K562 (cell line): ENCODE data around the gene LRIF1. TPM values are rescaled to one million over a fixed set of nuclear protein-coding genes. Genes with fewer than 3 reads are reported as not detected.

Experiments
- CBFA2T2 ChIP-seq: fragments of 450-650 bp; conservative IDR thresholded peaks from 2 replicates; pipeline ENCODE4 v1.6.1; 2017; ENCODE audit warnings: mild to moderate bottlenecking
- CXXC5 ChIP-seq: fragments of 250-450 bp; sonication (Bioruptor Pico); IDR thresholded peaks from 2 replicates; pipeline ENCODE4 v1.8.0; 2022; ENCODE audit warnings: inconsistent platforms, mild to moderate bottlenecking, moderate library complexity
- MCM5 ChIP-seq: fragments of 450-650 bp; IDR thresholded peaks from 2 replicates; pipeline ENCODE4 v1.6.1; 2016; ENCODE audit warnings: low read depth
- MYBL2 ChIP-seq, 2 experiments: fragments of 450-650 bp in 1 of 2; sonication (generic) in 1 of 2; formaldehyde crosslinking in 1 of 2; IDR thresholded peaks; 2 replicates each; pipeline versions ENCODE4 v1.6.1 to v1.8.1; 2017 to 2022; ENCODE audit warnings: borderline replicate concordance in 1 of 2, inconsistent platforms in 1 of 2, low read depth in 1 of 2, mild to moderate bottlenecking in 1 of 2, missing genetic modification reagents in 1 of 2, moderate library complexity in 1 of 2
- RBBP5 ChIP-seq: fragments of 200-600 bp; sonication (generic); IDR thresholded peaks from 2 replicates; pipeline ENCODE4 v1.6.1; 2012; ENCODE audit warnings: borderline replicate concordance, mild to moderate bottlenecking, low read length, control low read depth, inconsistent platforms; ENCODE audit not compliant: insufficient read depth, poor library complexity, severe bottlenecking
- TCFL5 ChIP-seq: fragments of 250-450 bp; sonication (Bioruptor Pico); conservative IDR thresholded peaks from 2 replicates; pipeline ENCODE4 v1.6.1; 2021; ENCODE audit warnings: mild to moderate bottlenecking, moderate library complexity, matching md5 sums
- ZKSCAN3 ChIP-seq: fragments of 250-450 bp; sonication (Bioruptor Pico); IDR thresholded peaks from 2 replicates; pipeline ENCODE4 v1.4.0; 2020
- polyA plus RNA-seq, 8 experiments: library from polyadenylated mRNA; depleted of rRNA in 4 of 8; stranded (reverse) in 5 of 8; unstranded in 3 of 8; fragments of >200 nt; fragmentation: Nextera tagmentation in 2 of 8; fragmentation: Illumina TruSeq in 1 of 8; extraction: Ambion mirVana in 2 of 8; extraction: Trizol in 1 of 8; gene quantifications; 2 replicates each; pipeline versions ENCODE4 v1.2.1 to v1.2.3, GENCODE V29; 2011 to 2014; ENCODE audit warnings: inconsistent platforms in 1 of 8, missing spikeins in 1 of 8
- total RNA-seq, 7 experiments: library from RNA; depleted of rRNA in 6 of 7; stranded (reverse); fragments of >200 nt in 6 of 7; fragmentation: Illumina TruSeq in 2 of 7; extraction: Trizol in 2 of 7; gene quantifications; 2 replicates each; pipeline versions ENCODE4 v1.2.1 to v1.2.3, GENCODE V29; 2011 to 2021; ENCODE audit warnings: low replicate concordance in 1 of 7
- TF ChIP-seq, protein P1 (sequence below), 2 experiments: fragments of 450-650 bp in 1 of 2; sonication (generic) in 1 of 2; formaldehyde crosslinking in 1 of 2; IDR thresholded peaks; 2 replicates each; pipeline versions ENCODE4 v1.7.1 to v1.9.0; 2016 to 2022; ENCODE audit warnings: inconsistent platforms in 1 of 2, mild to moderate bottlenecking in 1 of 2, missing genetic modification reagents in 1 of 2
- TF ChIP-seq, protein P2 (sequence below): sonication (generic); formaldehyde crosslinking; IDR thresholded peaks from 2 replicates; pipeline ENCODE4 v1.8.0; 2023; ENCODE audit warnings: mild to moderate bottlenecking, missing genetic modification reagents
- TF ChIP-seq, protein P3 (sequence below): conservative IDR thresholded peaks from 2 replicates; pipeline ENCODE4 v1.6.1; 2011; ENCODE audit warnings: low read depth, mild to moderate bottlenecking, low read length; ENCODE audit not compliant: control insufficient read depth

LRIF1 gene
- total and polyA plus RNA-seq, 9 of the 15 experiments (the other 6 are each of a cell fraction or from before 2014, with no cell fraction given) = 35.6 to 88.8 (median 74.1) TPM

DNA sequence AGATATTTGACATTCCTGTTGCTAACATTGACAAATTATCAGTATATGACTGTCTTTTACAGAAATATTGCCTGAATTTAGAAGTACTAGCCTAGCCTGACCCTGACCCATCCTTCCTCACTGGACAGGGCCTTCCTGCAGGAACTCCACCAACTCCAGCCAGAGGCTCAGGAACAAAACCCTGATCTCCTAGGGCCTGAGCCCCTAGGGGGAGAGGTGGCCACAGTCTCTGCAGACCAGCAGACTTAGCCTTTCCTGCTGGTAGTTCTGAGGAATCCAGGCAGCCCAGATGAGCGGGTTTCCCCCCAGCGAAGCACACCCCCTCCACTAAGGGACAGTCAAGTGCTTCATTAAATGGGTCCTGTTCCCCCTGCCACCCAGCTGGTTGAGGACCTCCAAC is 44.3 kb upstream of the LRIF1 start (continued):
- TF ChIP-seq, protein P1, sequence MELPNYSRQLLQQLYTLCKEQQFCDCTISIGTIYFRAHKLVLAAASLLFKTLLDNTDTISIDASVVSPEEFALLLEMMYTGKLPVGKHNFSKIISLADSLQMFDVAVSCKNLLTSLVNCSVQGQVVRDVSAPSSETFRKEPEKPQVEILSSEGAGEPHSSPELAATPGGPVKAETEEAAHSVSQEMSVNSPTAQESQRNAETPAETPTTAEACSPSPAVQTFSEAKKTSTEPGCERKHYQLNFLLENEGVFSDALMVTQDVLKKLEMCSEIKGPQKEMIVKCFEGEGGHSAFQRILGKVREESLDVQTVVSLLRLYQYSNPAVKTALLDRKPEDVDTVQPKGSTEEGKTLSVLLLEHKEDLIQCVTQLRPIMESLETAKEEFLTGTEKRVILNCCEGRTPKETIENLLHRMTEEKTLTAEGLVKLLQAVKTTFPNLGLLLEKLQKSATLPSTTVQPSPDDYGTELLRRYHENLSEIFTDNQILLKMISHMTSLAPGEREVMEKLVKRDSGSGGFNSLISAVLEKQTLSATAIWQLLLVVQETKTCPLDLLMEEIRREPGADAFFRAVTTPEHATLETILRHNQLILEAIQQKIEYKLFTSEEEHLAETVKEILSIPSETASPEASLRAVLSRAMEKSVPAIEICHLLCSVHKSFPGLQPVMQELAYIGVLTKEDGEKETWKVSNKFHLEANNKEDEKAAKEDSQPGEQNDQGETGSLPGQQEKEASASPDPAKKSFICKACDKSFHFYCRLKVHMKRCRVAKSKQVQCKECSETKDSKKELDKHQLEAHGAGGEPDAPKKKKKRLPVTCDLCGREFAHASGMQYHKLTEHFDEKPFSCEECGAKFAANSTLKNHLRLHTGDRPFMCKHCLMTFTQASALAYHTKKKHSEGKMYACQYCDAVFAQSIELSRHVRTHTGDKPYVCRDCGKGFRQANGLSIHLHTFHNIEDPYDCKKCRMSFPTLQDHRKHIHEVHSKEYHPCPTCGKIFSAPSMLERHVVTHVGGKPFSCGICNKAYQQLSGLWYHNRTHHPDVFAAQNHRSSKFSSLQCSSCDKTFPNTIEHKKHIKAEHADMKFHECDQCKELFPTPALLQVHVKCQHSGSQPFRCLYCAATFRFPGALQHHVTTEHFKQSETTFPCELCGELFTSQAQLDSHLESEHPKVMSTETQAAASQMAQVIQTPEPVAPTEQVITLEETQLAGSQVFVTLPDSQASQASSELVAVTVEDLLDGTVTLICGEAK (IDR thresholded peaks at IDR 0.05) = no peak
- TF ChIP-seq, protein P1 (CRISPR knock-in tag; IDR thresholded peaks at IDR 0.05) = no peak
- TF ChIP-seq RBBP5 (no peak), MCM5 (no peak), ZKSCAN3 (CRISPR knock-in tag) (no peak), CXXC5 (CRISPR knock-in tag) (no peak), TCFL5 (CRISPR knock-in tag) (no peak), MYBL2 (IDR thresholded peaks at IDR 0.05; ENCODE audit: low read depth) (no peak), MYBL2 (CRISPR knock-in tag; IDR thresholded peaks at IDR 0.05; ENCODE audit: borderline replicate concordance) (no peak), CBFA2T2 (no peak)
- TF ChIP-seq, protein P2, sequence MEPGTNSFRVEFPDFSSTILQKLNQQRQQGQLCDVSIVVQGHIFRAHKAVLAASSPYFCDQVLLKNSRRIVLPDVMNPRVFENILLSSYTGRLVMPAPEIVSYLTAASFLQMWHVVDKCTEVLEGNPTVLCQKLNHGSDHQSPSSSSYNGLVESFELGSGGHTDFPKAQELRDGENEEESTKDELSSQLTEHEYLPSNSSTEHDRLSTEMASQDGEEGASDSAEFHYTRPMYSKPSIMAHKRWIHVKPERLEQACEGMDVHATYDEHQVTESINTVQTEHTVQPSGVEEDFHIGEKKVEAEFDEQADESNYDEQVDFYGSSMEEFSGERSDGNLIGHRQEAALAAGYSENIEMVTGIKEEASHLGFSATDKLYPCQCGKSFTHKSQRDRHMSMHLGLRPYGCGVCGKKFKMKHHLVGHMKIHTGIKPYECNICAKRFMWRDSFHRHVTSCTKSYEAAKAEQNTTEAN = no peak
- TF ChIP-seq, protein P3, sequence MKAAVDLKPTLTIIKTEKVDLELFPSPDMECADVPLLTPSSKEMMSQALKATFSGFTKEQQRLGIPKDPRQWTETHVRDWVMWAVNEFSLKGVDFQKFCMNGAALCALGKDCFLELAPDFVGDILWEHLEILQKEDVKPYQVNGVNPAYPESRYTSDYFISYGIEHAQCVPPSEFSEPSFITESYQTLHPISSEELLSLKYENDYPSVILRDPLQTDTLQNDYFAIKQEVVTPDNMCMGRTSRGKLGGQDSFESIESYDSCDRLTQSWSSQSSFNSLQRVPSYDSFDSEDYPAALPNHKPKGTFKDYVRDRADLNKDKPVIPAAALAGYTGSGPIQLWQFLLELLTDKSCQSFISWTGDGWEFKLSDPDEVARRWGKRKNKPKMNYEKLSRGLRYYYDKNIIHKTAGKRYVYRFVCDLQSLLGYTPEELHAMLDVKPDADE = no peak
